OCI-M1 (cell line): ENCODE data around the gene NAPA.

Experiments
- DNase-seq: peaks from one replicate; lab custom pipeline; 2025; lab: John Stamatoyannopoulos, UW

The NAPA gene

DNA sequence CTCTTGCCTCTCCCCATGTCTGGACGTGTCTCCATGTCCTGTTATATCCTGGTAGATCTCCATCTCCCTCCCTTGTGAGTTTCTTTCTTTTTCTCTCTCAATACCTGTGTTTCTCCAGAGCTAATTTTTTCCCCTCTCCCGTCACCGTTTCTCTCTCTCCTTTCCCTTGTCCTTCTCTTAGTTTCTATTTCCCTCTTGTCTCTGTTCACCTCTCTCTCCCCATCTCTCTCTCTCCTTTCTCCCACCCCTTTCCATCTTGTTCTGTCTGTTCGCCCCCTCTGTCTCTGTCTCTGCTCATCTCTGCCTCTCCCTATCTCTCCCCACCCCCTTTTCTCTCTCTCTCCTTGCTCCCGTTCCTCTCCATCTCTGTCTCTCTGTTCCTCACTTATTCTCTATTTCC is 56.2 kb downstream of the NAPA start:
- DNase-seq = no peak

DNA sequence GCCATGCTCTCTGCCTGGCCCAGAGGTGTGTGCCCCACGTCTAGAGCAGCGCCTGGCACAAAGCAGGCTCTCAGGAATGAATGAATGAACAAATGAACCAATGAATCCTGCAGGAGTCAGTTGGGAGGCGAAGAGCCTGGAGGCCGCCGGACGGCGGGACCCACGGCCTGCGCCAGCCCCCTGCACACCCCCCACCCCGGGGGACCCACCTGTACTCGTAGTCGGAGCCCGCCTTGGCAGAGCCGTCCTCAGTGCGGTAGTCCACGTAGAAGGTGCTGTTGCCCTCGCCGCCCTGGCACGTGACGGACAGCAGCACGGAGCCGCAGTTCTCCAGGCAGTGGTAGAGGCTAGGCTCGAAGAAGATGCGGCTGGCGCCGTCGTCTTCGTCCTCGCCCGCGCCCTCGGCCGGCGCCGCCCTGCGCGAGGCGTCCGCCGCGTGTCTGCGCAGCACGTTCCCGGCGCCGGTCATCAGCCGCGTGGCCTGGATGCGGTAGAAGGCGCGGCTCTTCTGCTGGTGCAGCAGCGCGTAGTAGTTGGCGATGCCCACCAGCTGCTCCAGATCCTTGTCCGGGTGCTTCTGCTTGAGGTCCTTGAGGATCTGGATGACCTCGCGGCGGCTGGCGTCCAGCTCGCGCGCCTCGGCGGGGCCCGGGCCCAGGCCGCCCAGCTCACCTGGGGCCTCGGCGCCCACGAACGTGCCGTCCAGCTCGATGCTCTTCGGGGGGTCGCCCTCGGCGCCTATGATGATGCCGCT is 58.0 kb downstream of the NAPA start:
- no peak for DNase-seq

DNA sequence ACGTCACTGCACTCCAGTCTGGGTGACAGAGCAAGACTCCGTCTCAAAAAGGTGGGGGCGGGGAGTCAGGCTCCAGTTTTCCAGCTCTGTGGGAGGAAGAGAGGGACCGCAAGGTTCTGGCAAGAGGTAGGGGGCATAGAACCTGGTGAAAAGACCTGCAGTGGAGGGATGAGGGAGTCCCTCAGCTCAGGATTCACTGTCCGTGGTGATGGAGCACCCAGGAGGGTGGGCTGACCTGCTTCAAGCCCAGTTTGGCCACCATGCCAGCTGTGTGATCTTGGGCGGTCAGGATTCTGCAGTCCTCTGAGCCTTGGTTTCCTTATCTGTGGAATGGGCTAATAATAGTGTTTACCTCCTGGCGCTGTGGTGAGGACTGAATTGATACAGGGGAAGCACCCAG is 64.4 kb downstream of the NAPA start:
- no peak for DNase-seq

DNA sequence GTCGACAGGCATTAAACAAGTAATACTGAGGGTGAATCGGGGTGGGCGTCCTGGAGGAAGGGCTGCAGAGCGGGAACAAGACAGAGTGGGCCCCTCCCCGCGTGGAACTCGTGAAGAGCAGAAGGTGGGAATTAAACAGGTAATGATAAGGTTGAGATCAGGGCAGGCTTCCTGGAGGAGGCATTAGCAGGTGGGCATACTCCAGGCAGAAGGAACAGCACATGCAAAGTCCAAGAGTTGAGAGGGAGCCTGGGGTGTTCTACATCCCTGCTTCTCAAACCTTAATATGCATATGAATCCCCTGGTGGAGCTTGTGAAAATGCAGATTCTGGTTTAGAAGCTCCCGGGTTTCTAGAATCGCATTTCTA is 66.5 kb downstream of the NAPA start:
- no peak for DNase-seq

DNA sequence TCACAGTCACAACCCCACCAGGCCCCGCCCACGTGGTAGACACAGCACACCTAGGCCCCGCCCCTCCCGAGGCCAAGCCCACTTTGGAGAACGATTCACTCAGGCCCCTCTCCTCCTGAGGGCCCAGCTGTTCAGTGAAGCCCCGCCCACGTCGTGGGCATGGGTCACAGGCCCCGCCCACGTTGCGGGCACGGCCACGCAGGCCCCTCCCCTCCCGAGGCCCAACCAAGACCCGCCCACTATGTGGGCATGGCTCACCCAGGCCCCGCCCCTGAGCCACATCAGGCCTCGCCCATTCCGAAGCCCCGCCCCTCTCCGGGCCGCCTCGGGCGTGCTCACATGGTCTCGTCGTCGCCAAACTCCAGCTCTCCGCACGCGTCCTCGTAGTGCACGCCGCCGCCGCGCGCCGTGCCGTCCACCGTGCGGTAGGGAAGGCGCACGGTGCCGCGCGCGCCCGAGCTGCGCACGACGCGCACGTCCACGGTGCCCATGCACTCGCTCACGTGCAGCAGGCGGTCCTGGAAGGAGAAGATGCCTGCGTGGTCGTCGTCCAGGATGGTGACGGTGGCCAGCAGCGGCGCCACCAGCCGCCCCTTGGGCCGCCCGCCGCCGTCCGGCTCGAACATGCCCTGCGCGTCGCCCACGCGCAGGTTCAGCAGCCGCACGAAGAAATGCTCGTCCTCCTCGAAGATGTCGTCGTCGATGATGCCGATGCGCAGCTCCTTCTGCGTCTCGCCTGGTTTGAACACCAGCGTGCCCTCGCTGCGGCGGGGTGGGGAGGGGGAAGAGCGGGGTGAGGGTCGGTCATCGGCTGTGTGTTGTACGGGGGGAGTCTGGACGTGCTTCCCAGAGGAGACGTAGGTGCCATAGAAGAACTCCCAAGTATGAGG is 67.1 kb downstream of the NAPA start:
- peak; percentile 42 for DNase-seq

DNA sequence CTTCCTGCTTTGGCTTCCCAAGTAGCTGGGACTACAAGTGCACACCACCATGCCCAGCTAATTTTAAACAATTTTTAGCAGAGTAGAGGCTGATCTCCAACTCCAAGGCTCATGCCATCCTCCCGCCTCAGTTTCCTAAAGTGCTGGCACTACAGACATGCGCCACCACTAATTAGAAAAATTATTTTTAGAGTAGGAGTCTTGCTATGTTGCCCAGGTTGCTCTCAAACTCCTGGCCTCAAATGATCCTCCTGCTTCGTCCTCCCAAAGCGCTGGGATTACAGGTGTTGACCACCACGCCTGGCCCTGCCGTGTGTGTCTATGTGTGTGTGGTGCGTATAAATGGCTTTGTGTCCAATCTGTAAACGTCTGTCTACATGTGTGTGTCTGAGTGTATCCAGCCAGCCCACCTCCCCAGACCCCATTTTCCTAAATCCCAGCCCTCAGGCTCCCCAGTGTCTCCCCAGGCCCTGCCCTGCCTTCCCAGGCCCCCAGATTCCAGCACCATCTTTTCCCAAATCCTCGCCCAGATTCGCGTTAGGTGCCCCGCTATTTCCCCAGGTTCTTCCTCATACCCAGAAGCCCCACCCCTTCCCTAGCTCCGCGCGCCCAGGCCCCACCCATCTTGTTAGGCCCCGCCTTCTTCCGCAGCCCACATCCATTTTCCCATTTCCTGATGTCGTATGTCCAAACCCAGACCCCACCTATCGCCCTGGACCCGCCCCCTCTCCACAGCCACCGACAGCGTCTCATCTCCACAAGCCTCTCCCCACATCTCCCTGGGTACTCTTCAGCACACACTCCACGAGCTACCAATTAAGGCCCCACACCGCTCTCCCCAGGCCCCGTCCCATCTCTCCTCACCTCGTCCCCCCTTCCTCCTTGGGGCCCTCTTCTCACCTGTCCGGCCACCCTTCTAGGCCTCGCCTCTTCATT is 68.1 kb downstream of the NAPA start:
- peak; percentile 36 for DNase-seq

DNA sequence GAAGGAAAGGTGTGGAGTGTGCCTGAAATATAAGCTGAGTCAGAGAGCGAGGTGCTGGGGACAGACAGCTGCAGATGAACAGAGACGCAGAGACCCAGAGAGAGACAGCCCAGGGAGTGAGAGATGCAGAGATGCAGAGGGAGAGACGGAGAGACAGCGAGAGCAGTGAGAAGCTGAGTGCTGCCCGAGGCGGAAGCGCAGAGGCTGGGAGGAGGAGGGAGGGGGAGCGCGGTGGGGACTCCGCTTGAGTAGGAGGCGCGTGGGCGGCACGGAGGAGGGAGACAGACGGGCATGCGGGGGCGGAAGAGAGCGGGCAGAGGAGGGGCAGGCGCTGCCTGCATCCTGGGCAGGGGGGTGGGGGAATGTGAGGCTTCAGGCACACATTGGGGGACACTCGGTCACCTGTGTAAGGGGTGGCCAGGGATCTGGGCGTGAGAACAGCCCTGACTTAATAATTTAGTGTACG is 68.9 kb downstream of the NAPA start:
- peak; percentile 79 for DNase-seq

DNA sequence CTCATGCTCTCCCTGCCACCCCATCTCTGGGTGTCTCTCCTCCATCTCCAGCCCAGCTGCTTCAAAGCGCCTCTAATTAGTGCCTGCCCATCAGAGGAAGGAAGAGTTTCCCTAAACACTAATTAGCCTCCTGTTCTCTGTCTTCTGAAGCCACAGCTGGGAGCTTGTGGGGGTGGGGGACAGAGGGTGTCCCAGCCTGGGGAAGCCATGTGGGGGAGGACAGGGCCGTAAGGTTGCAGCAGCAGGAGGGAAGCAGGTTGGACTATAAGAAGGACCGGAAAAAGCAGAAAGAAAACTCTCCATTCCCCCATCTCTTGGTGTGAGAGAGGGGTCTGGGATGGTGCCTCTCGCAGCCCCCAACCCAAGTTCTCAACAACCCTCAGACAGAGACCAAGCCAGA is 69.3 kb downstream of the NAPA start:
- no peak for DNase-seq

DNA sequence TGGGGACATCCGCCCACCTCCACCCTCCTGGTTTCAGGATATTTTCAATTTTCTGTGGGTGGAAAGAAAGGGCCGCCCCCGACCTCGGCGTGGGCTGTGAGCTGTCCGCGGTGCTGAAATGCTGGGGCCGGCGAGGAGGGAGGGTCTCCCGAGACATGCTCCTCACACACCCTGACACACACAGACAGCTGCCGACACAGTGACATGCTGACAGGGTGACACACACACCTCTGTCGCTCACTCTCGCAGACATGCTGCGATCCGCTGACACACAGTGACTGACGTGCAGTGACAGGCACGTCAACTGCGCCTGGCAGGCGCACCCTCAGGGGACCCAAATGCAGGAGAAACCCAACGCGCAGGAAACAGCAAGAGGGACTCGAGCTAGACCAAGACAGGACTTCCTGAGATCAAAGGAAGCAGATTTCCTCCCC is 70.5 kb downstream of the NAPA start:
- peak; percentile 37 for DNase-seq

DNA sequence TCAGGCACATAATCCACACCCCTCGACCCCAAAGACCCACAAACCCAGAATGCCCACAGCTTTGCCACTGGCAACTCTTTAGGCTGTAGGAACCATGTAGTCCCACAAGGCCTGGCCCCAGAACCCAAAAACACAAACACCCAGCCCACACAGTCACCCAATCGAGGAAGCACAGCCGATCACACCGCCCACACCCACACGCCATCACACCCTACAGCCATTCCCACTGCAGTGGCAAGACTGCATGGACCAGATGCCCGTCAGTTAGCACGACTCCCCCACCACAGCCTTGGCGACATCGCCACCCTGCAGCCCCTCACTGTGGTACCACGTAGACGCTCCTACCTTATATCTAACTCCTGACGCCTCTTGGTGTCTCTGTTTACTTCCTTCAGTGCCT is 71.5 kb downstream of the NAPA start:
- no peak for DNase-seq

DNA sequence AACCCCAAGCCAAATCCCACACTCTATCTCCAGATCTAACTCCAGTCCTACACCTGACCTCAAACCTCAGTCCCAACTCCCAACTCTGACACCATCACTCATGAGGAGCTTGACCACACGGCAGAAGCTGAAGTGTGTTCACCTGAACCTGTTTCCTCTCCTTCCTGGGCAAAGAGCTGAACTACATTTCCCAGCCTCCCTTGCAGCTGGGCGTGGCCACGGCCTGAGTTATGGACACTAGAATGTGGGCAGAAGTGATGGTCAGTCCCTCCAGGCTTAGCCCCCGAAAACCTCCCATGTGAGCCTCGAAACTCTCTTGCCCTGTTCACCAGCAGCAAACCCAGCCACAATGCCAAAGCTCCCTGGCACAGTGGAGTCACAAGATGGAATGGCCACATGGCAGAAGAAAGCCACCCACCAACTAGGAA is 76.1 kb downstream of the NAPA start:
- no peak for DNase-seq
